T-helper 2 cell treated with Interferon-gamma antibody and Interleukin-4, amounts not matched to agents 100 ng/mL and 5 ng/mL, for 36 hours (primary cell): Measurements from ENCODE around the gene SLC27A1. TPM values are rescaled to one million over a fixed set of nuclear protein-coding genes. Genes with fewer than 3 reads are reported as not detected.

Experiments used
- intact Hi-C: fragments of 100-400 bp; cut with micrococcal nuclease; formaldehyde crosslinking; loops from one replicate; pipeline ENCODE4 v1.15.1; 2023
- total RNA-seq: library from RNA; stranded (reverse); gene quantifications from 2 replicates; pipeline ENCODE4 v1.2.3, GENCODE V29; 2022

SLC27A1 gene
- total RNA-seq, result 1.7 and 1.8 TPM in 2 replicates

- intact Hi-C loops, result loop anchor here (1.0 kb wide), 1 partner anchor 67 kb away; no protein-coding TSS in a partner anchor
Measured at GRCh38 chr19:17470068-17470841, at the start of gene SLC27A1. Gene SLC27A1 (plus strand): TSS chr19:17470524. CDS start chr19:17470541, 17 bp downstream.

GRCh38 chr19:17421942-17422341 lies 48.4 kb upstream of the SLC27A1 start:
- intact Hi-C loops, result no loop called here

GRCh38 chr19:17423429-17424208 lies 46.7 kb upstream of the SLC27A1 start:
- intact Hi-C loops, result no loop called here

GRCh38 chr19:17424743-17425365 lies 45.5 kb upstream of the SLC27A1 start:
- intact Hi-C loops, result no loop called here

DNA sequence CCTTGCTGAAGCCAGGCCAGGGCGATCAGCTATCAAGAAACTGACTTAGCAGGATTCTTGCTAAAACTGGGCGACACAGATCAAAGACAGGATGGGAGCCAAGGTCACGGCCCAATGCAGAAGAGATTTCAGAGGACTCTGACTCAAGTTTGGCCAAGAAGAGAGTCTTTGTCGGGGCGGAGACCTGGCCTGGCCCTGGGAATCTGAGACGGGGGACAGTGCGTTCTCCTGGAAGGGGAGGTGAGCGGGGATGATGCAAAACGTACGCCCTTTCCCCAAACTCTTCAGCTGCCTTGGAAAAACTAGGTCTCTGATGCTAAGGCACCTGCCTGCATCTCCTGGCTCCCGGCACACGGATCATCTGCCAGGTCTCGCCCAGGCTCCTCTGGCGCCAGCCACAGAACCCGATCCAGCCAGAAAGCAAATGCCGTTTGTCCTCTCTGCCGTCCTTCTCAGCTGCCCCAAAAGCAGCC lies 40.6 kb upstream of the SLC27A1 start:
- intact Hi-C loops, result no loop called here

DNA sequence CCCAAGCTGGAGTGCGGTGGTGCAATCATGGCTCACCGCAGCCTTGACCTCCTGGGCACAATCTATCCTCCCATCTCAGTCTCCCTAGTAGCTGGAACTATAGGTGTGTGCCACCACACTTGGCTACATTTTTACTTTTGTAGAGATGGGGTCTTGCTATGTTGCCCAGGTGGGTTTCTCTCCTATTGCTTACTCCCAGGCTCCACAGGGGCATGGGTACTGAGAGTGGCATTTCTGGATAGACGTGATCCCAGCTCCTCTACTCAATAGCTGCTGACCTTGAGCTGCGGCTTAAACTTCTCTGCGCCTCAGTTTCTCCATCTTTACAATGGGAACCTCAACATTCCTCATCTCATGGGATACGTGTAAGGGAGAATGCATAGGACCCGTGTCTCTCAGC lies 38.9 kb upstream of the SLC27A1 start:
- intact Hi-C loops, result no loop called here

- intact Hi-C loops, result no loop called here
Measured at GRCh38 chr19:17435218-17435617, 35.1 kb upstream of the SLC27A1 start.

DNA sequence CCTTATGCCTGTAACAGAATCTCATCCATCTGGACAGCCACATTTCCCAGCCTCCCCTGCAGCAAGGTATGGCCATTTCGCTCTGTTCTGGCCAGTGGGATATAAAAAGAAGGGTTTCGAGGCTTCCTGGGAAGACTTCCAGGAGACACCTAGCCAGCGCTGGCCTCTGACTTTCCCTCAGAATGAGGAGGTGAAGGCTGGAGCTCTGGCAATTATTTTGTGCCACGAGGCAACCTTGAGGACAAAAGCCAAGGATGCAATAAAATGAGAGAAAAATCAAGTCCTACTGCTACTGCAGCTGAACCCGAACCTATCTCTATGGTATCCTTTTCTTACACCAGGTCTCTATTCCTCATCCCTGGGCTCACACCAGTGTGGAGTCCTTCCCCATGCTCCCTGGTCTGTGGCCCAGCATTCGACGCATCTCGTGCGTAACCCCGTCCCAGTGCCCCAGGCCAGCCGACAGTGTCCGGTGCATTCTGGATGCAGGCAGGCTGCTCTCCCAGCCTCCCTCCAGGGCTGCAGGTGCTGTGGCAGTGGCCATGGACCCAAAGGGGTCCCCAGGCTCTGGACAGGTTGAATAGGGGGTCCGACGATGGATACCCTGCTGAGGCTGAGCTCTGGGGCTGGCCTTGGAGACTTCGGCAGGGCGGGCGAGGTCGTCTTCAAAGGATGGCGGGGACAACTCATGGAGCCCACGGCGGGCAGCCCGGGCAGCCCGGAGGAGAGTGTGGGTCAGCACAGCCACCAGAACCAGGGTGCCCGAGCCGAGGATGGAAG lies 34.0 kb upstream of the SLC27A1 start:
- intact Hi-C loops, result no loop called here

- intact Hi-C loops, result no loop called here
Measured at GRCh38 chr19:17436874-17437267, 33.5 kb upstream of the SLC27A1 start.

DNA sequence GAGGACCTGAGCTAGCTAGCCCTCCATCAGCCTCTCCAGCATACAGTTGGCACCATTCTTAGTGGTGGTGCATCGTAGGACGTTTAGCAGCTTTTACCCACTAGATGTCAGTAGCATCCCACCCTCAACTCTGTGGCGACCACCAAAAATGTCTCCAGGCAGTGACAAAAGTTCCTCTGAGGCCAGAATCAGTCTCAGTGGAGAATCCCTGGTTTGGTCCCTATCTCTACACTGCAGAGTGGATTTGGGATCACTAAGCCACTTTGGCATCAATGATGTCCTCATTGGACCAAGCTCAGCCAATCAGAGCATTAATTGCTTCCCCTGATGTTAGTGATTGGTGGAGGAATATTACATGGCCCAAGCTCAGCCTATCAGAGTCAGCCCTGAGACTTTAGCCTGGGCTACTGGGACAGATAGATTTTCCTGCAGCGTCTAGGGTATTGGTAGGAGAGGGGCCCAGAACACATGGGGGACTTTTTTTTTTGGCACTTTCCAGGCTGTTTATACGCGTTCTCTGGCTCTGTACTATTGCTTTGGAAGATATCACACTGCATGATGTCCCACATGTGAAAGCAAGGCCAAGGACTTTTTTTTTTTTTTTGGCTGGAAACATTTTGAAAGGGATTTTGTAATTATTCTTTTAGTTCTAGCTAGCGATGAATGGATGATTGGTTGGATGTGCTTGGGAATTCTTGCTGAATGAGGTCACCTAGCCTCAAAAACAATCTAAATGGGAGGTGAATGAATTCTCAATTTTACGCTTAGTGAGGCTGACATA lies 28.9 kb upstream of the SLC27A1 start:
- intact Hi-C loops, result no loop called here

DNA sequence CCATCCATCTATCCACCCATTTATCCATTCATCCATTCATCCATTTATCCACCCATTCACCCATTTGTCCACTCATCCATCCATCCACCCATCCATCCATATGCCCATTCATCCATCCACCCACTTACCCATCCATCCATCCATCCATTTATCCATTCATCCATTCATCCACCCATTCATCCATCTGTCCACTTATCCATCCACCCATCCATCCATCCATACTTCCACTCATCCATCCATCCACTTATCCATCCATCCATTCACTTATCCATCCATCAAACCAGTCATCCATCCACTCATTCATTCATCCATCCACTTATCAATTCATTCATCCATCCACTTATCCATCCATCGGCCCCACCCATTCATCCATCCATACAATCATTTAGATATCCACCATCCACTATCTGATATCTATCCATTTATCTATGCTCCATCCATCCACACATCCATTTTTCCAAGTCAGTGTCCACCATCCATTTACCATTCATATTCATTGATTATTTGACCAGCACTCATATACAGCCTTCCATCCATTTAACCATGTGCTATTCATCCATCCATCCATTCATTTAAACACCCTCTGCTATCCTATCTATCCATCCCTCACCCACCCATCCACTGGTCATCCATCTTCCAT lies 24.7 kb upstream of the SLC27A1 start:
- intact Hi-C loops, result no loop called here

DNA sequence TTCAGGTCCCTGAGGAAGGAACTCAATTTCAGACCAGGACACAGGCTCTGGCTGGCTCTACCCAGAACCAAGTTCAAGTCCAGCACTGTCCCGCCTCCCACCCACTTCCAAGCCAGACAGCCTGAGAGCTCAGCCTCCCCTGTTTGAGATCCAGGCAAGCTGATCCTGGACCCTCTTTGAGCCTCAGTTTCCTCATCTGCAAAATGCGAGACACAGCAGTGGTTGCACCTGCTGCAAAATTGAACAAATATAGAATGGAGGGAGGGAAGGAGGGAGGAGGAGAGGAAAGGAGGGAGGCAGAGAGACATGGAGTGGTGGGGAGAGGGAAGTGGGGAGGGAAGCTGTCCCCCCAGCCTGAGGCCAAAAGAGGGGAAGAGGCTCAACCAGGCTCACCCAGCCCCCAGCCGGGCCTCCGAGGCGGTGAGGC lies 22.6 kb upstream of the SLC27A1 start:
- intact Hi-C loops, result no loop called here

DNA sequence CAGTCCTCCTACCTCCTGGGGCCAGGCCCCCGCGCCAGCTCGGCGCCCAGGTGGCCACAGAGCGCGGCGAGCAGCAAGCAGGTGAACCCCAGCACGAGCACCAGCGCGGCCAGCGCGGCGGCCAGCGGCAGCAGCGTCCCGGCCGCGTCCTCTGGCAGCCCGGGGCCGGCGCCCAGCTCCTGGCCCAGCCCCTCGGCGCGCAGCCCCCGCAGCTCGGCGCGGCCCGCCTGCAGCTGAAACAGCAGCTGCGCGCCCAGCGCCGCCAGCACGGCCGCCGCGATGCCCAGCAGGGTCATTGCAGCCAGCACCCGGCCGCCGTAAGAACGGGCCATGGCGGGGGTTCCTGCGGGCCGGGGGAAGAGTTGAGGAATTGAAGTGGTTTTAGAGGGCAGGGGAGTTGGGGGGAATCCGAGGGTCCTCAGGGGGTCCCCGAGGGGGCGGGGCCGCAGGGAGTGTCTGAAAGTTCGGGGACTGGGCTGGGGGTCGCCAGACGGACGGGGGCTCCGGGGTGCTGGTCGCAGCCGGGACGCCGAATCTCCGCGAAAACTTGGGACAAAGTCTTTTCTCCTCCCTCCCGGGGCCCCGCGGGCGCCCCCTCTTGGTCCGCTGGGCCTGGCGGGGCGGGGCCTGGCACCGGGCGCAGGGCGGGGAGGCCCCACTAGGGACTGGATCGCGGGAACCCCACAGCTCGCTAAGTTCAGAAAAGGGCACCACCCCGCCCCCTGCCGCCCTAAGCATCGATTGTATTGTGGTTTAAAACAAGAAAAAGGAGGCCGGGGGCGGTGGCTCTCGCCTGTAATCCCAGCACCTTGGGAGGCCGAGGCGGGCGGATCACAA lies 22.0 kb upstream of the SLC27A1 start, which contains the start of gene TMEM221:
TMEM221 (minus strand) TSS at position 538 of the 837 bp plus-strand sequence; CDS start at position 332, 206 bp downstream.
- intact Hi-C loops, result no loop called here

GRCh38 chr19:17450264-17451075 lies 19.9 kb upstream of the SLC27A1 start:
- intact Hi-C loops, result loop anchor here (10.0 kb wide), 1 partner anchor 124 kb away; no protein-coding TSS in a partner anchor

DNA sequence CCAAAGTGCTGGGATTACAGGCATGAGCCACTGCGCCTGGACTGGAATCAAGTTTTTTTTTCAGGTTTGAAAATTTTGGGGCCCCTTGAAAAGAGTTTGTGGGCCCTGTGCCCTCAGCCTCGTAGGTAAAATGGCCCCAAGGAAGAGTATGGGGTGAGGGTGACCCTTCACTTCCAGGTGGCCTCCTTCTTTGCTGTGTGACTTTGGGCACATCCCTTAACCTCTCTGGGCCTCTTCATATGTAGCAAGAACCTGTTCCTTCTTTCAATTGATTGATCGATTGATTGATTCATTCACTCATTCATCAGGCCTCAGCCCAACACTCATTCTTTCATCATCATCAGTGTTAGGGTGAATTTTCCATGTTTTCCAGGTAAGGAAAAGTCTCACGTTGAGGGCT lies 18.5 kb upstream of the SLC27A1 start:
- intact Hi-C loops, result loop anchor here (2.0 to 10.0 kb wide), 2 partner anchors 15 to 123 kb away; no protein-coding TSS in a partner anchor

- intact Hi-C loops, result loop anchor here (10.0 kb wide), 1 partner anchor 120 kb away; no protein-coding TSS in a partner anchor
Measured at GRCh38 chr19:17454576-17455071, 15.7 kb upstream of the SLC27A1 start.
